ENCODE measurements around the gene NRXN2. TPM values are rescaled to one million over a fixed set of nuclear protein-coding genes. Genes with fewer than 3 reads are reported as not detected.
"Not testable (repeated sequence)": the region's sequence is repeated elsewhere in the genome, so short reads cannot be mapped to it uniquely, and the experiment has no call there.

NRXN2 gene
- total RNA-seq, 1 donor from 2014 or later: 9.8 TPM

GRCh38 chr11:64564947-64565889, 157.8 kb downstream of the NRXN2 start:
- peaks cover 22% of the 10 kb centered on the region for H3K4me1 Mint-ChIP-seq
- peak overlapping the region; percentile 70 for H3K27ac Mint-ChIP-seq
- no peak for DNase-seq (ENCODE audit: low spot score in 2 of 2, unreplicated experiment in 2 of 2)
- no peaks in the 10 kb centered on the region for H3K27me3 Mint-ChIP-seq (ENCODE audit: low read depth)
- no peaks in the 10 kb centered on the region for H3K36me3 Mint-ChIP-seq
- TF ChIP-seq CTCF (IDR thresholded peaks at IDR 0.05; ENCODE audit: unreplicated experiment): no peak
- H3K9me3 Mint-ChIP-seq: no peaks in the 10 kb centered on the region
- no peak overlapping the region for H3K4me3 Mint-ChIP-seq

GRCh38 chr11:64564419-64564818, 158.6 kb downstream of the NRXN2 start:
- H3K9me3 Mint-ChIP-seq: no peaks in the 10 kb centered on the region
- no peak overlapping the region for H3K4me3 Mint-ChIP-seq
- no peaks in the 10 kb centered on the region for H3K36me3 Mint-ChIP-seq
- peaks cover 2% of the 10 kb centered on the region for H3K27me3 Mint-ChIP-seq (ENCODE audit: low read depth)
- no peak for TF ChIP-seq CTCF (IDR thresholded peaks at IDR 0.05; ENCODE audit: unreplicated experiment)
- no peak overlapping the region for H3K27ac Mint-ChIP-seq
- no peak for DNase-seq (ENCODE audit: low spot score in 2 of 2, unreplicated experiment in 2 of 2)
- peaks cover 27% of the 10 kb centered on the region for H3K4me1 Mint-ChIP-seq

DNA sequence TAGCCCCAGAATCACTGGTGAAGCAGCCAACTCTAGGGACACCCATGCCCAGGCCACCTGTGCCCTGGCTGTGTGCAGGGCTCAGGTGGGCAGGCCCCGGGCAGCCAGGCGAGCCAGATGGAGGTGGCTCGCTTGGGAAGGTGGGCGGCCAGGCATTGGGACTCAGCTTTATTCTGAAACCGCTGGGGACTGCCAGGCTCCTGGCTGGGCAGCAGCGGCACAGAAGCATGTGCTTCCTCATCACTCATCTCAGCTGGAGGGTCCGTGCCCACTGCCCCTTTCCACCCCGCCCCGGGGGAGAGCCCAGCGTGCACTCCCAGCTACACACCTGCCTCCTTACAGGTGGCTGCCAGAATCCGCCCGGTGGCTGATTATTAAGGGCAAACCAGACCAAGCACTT, 159.0 kb downstream of the NRXN2 start:
- no peaks in the 10 kb centered on the region for H3K9me3 Mint-ChIP-seq
- no peak overlapping the region for H3K4me3 Mint-ChIP-seq
- no peak overlapping the region for H3K27ac Mint-ChIP-seq
- H3K36me3 Mint-ChIP-seq: no peaks in the 10 kb centered on the region
- TF ChIP-seq CTCF (IDR thresholded peaks at IDR 0.05; ENCODE audit: unreplicated experiment): no peak
- no peak for DNase-seq (ENCODE audit: low spot score in 2 of 2, unreplicated experiment in 2 of 2)
- H3K4me1 Mint-ChIP-seq: peaks cover 27% of the 10 kb centered on the region
- H3K27me3 Mint-ChIP-seq (ENCODE audit: low read depth): peaks cover 2% of the 10 kb centered on the region

DNA sequence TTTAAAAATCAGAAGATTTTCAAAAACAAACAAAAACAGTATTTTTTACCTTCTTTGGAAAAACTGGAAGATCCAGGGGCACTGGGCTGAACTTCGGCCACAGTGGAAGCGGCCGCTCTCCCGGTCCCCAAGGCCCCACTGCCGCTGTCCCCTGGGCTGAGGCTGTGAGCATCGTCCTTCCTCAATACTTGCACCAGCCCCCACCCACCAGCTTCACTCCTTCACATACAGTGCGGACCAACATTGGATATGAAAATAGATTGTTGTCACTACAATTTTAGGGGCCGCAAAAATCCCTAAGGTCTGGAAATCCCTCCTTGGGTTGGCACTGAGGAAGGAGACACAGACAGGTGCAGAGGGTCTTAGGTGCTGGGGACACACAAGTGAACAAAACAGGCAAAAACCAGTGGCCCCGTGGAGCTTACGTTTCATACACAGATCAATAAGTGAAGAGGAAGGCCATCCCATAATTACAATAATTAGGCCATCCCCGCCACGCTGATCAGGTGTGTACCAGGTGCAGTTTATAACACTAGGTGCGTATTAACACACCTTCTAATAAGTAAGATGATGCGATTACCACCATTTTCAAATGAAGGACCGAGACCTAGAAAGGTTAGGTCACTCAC, 160.2 kb downstream of the NRXN2 start:
- Mint-ChIP-seq H3K27me3 (ENCODE audit: low read depth) (peaks cover 2% of the 10 kb centered on the region), H3K4me3 (no peak overlapping the region), H3K27ac (no peak overlapping the region), H3K4me1 (peaks cover 29% of the 10 kb centered on the region), H3K9me3 (no peaks in the 10 kb centered on the region), H3K36me3 (no peaks in the 10 kb centered on the region)
- DNase-seq (ENCODE audit: low spot score in 2 of 2, unreplicated experiment in 2 of 2): no peak
- no peak for TF ChIP-seq CTCF (IDR thresholded peaks at IDR 0.05; ENCODE audit: unreplicated experiment)

DNA sequence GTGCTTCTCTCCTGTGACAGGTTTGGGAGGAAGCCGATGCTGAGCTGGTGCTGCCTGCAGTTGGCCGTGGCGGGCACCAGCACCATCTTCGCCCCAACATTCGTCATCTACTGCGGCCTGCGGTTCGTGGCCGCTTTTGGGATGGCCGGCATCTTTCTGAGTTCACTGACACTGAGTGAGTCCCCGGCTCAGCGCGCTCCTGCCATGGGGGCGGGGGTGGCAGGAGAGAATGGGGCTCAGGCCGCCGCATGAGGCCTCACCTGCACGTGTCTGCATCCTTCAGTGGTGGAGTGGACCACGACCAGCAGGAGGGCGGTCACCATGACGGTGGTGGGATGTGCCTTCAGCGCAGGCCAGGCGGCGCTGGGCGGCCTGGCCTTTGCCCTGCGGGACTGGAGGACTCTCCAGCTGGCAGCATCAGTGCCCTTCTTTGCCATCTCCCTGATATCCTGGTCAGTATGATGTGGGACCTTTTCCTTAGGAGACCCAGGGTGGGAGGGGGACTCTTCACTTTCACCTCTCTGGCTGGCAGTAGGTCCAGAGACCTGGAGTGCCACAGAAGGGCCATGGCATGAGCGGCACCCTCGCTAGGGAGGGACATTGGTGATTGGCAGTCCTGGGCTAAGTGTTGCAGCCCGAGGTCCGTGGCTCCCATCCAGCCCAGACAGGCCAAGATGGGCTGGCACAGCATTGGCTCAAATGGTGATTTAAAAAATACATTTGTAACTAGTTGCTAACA, 160.8 kb downstream of the NRXN2 start:
- H3K9me3 Mint-ChIP-seq: no peaks in the 10 kb centered on the region
- H3K27ac Mint-ChIP-seq: no peak overlapping the region
- peaks cover 2% of the 10 kb centered on the region for H3K27me3 Mint-ChIP-seq (ENCODE audit: low read depth)
- DNase-seq (ENCODE audit: low spot score in 2 of 2, unreplicated experiment in 2 of 2): no peak
- no peak for TF ChIP-seq CTCF (IDR thresholded peaks at IDR 0.05; ENCODE audit: unreplicated experiment)
- H3K4me1 Mint-ChIP-seq: peaks cover 28% of the 10 kb centered on the region
- no peaks in the 10 kb centered on the region for H3K36me3 Mint-ChIP-seq
- no peak overlapping the region for H3K4me3 Mint-ChIP-seq

GRCh38 chr11:64561429-64561828, 161.6 kb downstream of the NRXN2 start:
- H3K27ac Mint-ChIP-seq; H3K4me3 Mint-ChIP-seq; H3K36me3 Mint-ChIP-seq; DNase-seq (ENCODE audit: low spot score in 2 of 2, unreplicated experiment in 2 of 2); H3K27me3 Mint-ChIP-seq (ENCODE audit: low read depth); H3K9me3 Mint-ChIP-seq: not testable (repeated sequence)
- H3K4me1 Mint-ChIP-seq: peaks cover 21% of the 10 kb centered on the region
